Left ventricle myocardium superior (tissue), 1 donor: ENCODE measurements around the gene SMIM17. TPM values are rescaled to one million over a fixed set of nuclear protein-coding genes. Genes with fewer than 3 reads are reported as not detected.
"Not testable (repeated sequence)": the region's sequence is repeated elsewhere in the genome, so short reads cannot be mapped to it uniquely, and the experiment has no call there.

Experiments
- ATAC-seq: fragments of 200-7000 bp; cut with Tn5 transposase; one replicate; pipeline ENCODE4 v1.9.1; 2020; ENCODE audit warnings: mild to moderate bottlenecking, moderate library complexity
- DNase-seq: peaks from one replicate; pipeline ENCODE4 v3.0.0-alpha.2; 2020
- intact Hi-C: fragments of 100-400 bp; cut with micrococcal nuclease; formaldehyde crosslinking; loops from one replicate; pipeline ENCODE4 v1.11.0; 2022
- total RNA-seq: library from RNA; stranded (reverse); fragmentation: NEBNext Ultra II Directional; extraction: Animal tissue kit (Norgen Biotek cat#: 25700); gene quantifications from one replicate; pipeline ENCODE4 v1.2.1, GENCODE V29; 2021
- donor health status: DM: no; HTN: yes; CAD: no; lungs with severe emphysema.

SMIM17 gene
- total RNA-seq, 1 donor from 2014 or later = not detected

DNA sequence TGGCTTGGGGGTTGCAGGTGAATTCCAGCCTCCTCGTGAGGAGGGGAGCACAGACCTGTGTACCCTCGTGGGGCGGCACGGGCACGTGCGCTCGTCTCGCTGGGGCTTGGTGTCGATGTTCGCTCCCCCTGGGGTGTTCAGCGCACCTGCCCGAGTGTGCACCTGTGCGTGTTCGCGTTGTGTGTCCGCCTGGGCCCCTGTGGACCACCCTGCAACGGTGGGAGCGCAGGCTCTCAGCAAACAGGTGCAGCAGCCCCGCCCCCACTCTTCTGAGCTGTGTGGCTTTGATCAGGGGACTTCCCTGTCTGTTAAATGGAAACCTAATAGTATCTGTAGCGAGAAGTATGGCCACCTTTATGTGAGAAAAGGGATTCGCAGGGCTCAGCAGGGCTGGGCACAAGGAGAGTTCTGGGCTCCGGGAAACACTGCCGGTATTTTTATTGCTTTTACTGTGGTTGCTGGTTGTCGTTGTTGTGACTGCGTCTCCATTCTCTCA is 549 bp downstream of the SMIM17 start:
- ATAC-seq = no peak
- intact Hi-C loops = no loop called here
- DNase-seq = no peak

DNA sequence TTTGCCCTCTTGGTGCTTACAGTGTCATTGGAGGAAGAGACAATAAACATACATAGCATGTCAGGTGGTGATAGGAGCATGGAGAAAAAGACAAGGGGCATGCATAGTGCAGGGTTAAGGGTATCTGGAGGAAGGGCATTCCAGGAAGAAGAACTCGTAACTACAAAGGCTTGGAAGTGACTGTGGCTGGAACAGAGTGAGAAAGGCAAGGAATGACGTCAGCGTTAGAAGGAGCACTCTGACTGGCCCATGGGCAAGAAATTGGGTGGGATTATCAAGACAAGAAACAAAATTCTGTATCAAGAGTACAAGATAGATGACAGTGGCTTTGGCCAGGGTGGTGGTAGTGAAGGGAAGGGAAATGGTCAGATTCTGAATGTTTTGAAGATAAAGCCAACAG is 11.2 kb downstream of the SMIM17 start:
- intact Hi-C loops = no loop called here
- no peak for ATAC-seq

DNA sequence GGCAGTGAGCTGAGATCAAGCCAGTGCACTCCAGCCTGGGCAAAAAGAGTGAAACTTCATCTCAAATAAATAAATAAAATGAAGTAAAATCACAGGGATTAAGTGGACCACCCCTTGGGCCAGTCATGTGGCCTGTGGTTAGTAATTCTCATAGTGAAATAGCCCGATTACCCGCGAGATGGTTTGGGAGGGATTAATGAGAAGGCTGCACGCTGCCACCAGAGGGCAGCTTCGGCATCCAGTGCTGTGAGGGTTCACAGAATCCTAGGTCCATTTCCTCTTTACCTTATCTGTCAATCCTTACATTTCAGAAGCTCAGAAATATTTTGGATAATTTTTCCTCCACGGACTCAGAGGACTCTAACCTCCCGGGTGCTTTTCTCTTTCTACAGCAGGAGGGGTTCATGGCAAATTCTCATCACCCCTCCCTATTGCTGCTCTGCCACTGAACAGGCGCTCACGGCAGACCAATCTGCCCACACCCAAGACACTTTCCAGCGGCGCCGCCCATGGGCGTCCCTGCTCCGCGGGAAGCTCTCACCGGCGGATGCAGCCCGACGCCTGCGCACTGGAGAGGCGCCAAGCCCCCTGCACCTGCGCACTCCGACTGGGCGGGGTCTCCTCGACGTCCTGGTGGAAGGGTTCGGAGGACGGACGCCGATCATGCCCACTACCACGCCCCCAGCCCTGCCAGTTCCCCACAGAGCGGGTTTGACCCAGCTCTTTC is 17.6 kb downstream of the SMIM17 start:
- DNase-seq (peak; percentile 54), ATAC-seq (peak; percentile 76)
- intact Hi-C loops = no loop called here

More for the DNA sequence above, 11.2 kb downstream of the SMIM17 start:
- DNase-seq = no peak

DNA sequence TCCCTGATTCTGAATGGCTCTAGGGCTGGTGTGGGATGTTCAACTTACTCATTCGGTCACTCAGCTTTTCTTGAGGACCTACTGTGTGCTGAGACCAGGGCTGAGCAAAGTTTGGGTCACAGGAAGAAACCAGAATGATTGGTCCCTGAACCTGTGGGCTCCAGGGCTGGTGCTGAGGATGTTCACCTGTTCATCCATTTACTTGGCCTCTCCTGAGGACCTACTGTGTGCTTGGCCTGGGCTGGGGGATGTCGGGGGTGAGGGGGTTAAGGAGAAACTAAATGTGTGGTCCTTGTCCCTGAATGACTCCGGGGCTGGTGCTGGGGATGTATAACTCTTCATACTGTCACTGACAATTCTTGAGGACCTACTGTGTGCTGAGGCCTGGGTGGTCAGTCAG is 18.3 kb downstream of the SMIM17 start:
- no peak for ATAC-seq
- no peak for DNase-seq
- intact Hi-C loops = no loop called here

DNA sequence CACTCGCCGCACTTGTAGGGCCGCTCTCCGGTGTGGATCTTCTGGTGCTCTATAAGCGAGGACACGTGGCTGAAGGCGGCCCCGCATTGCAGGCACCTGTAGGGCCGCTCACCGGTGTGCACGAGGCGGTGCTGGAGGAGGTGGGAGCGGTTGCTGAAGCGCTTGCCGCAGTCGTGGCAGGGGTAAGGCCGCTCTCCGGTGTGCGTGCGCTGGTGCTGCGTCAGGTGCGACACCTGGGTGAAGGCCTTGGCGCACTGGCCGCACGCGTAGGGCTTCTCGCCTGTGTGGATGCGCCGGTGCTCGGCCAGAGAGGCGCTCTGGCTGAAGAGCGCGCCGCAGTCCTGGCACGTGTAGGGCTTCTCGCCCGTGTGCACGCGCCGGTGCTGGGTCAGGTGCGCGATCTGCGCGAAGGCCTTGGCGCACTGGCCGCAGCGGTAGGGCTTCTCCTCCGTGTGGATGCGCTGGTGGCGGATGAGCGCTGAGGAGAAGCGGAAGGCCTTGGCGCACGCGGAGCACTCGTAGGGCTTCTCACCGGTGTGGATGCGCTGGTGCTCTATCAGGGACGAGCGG is 21.1 kb downstream of the SMIM17 start:
- DNase-seq (no peak), ATAC-seq (no peak)
- intact Hi-C loops = no loop called here

DNA sequence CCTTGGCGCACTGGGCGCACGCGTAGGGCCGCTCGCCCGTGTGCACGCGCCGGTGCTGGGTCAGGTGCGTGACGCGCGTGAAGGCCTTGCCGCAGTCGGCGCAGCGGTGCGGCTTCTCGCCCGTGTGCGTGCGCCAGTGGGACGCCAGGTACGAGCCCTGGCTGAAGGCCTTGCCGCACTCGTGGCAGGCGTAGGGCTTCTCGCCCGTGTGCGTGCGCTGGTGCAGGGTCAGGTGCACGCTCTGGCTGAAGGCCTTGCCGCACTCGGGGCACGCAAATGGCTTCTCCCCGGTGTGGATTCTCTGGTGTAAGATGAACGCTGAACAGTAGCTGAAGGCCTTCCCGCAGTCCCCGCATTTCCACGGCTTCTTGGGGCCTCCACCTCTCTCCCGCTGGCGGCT is 21.6 kb downstream of the SMIM17 start:
- DNase-seq (no peak), ATAC-seq (no peak)
- intact Hi-C loops = no loop called here

DNA sequence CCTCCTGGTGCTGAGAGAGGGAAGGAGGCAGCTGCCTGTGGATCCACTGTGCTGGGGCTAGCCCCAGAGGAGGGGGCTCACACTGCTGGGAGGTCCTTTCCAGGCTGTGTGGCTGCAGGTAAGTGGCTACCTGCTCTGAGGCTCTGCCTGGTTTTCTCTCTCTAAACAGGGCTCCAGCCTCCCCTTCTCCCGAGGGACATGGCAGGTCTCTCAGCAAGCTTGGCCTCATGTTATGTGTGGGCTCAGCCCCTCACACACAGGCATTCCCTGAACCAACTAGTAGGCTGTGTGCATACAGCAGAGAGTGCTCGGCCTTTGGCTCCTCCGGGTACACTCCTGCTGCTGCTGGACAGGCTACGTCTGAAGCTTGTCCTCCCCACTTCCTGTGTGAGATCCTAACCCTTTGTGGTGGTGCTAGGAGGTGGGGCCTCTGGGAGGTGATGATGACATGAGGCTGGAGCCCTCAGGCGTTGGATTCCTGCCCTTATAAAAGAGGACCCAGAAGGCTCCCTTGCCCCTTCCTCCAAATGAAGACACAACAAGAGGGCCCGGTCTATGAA is 24.4 kb downstream of the SMIM17 start:
- intact Hi-C loops = no loop called here
- DNase-seq (no peak), ATAC-seq (no peak)

DNA sequence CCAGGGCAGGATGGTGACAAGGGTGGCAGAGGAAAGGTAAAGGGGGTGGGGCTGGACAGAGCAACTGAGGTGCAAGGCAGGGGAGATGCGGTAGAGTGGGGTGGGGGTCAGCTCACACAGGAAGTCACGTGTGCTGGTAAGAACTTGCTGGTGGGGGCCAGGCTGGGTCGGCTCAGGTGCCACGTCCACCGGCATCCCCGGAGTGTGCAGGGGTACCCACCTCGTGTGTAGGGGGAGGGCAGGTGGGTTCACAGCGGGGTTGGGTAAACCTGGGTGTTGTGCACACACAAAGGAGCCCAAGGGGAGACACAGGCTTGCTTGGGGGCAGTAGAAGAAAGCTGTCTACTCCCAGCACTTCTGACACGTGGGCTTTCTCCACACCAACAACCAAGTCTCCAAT is 25.7 kb downstream of the SMIM17 start:
- intact Hi-C loops = no loop called here
- no peak for ATAC-seq

DNA sequence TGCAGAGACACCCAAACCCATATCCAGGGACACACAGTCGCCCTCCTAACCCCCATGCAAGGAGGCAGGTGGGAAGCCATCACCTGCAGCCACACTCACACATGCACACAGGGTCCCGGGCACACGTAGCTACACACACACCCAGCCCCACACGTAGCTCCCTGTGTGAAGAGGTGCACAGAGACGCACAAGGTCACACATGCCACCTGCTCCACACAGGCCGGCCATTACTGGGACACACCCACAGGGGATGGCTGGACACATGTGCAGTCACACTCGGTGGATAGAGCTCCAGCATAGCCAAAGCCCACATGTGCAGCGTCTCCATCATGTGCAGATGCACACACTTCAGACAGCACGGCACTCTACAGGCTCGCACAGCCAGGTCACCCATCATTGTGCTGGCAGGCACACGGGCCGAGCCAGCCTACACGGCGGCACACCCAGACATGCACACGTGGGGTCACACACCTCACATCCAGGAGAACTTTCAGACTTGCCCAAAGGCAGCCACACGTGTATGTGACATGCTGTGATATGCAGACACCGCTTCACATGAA is 27.5 kb downstream of the SMIM17 start:
- no peak for ATAC-seq
- intact Hi-C loops = no loop called here

More for the DNA sequence above, 25.7 kb downstream of the SMIM17 start:
- DNase-seq = no peak

DNA sequence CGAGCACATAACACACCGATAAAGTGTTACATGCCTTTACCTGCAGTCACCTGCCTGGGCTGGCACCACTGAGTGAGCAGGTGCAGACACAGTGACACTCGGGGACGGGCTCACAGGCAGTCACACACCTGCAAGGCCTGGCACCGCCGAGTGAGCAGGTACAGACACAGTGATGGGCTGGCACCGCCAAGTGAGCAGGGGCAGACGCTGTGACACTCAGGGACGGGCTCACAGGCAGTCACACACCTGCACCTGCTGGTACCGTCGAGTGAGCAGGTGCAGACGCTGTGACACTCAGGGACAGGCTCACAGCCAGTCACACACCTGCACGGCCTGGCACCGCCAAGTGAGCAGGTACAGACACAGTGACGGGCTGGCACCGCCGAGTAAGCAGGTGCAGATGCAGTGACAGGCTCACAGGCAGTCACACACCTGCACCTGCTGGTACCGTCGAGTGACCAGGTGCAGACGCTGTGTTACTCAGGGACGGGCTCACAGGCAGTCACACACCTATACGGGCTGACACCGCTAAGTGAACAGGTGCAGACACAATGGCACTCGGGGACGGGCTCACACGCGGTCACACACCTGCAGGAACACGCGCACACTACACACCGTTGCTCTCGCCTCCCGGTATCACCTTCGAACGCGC is 28.1 kb downstream of the SMIM17 start:
- ATAC-seq (peak; percentile 31), DNase-seq (peak; percentile 48)
- intact Hi-C loops = no loop called here

More for the DNA sequence above, 27.5 kb downstream of the SMIM17 start:
- DNase-seq = no peak

DNA sequence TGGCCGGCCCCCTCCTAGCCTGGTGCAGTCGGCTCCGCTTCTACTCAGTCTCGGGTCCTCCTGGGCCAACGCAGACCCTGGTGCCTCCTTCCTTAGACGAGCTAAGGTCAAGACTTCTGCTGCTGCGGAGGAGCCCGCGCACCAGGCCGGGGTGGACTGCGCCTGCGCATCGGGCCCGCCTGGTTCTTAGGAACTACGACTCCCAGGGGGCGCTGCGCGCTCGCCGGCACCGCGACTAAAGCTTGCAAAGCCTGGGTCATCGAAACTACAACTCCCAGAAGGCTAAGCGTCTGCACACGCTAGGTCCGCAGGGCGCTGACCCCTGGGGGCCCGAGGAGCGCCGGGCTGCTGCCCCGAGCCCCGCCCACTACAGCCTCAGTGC is 28.6 kb downstream of the SMIM17 start, which contains the start of gene ZNF835:
ZNF835 (minus strand) TSS at position 145 of the 382 bp plus-strand sequence. CDS start 6,559 bp downstream, outside the sequence.
- ATAC-seq = peak; percentile 98
- intact Hi-C loops = no loop called here
- DNase-seq = peak; percentile 100

DNA sequence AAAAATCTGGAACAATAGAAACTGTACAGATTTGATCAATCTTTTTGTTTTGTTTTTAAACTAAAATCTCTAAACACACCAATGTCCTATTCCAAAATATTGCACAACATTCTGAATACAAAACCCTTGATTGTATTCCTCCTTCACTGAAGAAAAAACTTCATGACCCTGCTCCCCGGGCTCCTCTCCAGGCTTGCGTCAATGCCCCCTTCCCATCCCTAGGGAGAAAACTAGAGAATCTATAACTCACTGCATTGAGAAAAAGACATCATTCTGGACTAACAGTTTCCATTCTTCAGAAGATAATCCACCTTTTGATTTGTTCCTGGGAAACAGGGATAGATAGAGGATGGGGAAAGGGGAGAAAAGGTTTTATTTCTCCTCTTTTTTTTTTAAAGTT is 29.7 kb downstream of the SMIM17 start:
- peak; percentile 70 for DNase-seq
- intact Hi-C loops = not testable (repeated sequence)
- peak; percentile 23 for ATAC-seq

DNA sequence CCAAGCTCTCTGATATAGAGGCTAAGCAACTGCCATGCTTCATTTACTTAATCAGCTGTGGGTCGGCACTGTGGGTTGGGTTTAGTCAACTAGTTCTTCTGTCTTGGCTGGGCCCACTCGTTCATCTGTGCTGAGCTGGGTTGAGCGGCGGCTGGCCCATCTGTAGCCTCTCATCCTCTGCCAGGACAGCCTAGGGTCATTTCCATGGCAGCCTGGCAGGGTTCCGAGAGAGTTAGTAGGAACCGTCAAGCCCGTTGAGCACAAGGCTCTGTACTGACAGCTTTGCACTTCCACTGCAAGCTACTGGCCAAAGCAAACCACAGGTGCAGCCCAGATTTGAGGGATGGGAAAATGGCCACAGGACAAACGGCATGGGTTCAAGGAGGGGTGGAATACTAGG is 35.2 kb downstream of the SMIM17 start:
- DNase-seq (no peak), ATAC-seq (no peak)
- intact Hi-C loops = no loop called here

DNA sequence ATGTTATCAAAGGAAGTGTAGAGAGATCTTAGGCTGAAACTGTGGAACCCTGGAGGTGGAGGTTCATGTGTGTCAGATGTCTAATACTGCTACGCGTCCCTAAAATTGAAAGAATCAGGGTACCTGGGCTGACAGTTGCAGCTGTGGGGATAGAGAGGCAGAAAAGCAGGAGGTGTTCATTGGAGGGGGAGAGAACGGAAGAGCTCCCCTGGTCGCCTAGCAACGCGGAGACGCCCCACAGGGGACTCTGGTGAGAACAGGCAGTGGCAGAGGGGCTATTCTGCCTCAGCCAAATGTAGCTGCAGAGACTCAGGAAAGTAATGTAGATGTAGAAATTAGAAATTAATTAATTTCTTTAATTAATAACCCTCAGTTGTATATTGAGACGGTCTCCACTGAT is 38.7 kb downstream of the SMIM17 start:
- no peak for DNase-seq
- ATAC-seq = no peak
- intact Hi-C loops = no loop called here

DNA sequence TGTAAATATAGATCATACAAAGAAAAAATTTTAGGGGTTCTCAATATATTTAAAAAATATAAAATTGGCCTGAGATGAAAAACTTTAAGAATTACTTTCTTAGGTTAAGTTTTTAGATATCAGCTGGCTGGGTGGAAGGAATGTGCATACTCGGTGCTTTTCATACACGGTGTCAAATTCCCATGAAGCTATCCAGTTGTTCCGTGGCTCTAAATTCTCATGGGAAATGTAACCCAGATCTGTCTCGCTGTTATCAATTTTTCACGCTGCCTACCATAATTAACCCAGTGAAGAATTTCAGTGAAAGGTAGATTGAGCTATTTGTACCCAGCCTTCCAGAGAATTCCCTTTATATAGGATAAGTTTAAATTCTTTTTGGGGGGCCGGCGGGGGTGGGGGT is 40.2 kb downstream of the SMIM17 start:
- DNase-seq (no peak), ATAC-seq (no peak)
- intact Hi-C loops = no loop called here

DNA sequence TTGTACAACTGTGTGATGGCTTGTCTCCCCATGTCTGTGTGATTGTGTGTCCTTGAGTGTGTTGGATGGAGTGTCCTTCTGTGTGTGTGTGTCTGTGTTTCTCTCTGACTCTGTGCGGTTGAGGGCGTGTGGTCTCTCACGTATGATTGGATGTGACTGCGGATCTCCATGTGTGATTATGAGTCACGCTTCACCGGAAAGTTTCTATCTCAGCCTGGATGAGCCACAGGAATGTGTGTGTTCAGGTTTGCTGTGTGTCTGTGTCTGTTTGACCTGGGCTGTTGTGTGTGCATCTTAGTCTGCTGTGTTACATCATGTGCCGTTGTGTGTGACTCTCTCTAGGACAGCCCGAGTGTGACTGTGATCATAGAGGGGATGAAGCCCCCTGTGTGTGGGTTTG is 44.1 kb downstream of the SMIM17 start:
- no peak for DNase-seq
- intact Hi-C loops = no loop called here

DNA sequence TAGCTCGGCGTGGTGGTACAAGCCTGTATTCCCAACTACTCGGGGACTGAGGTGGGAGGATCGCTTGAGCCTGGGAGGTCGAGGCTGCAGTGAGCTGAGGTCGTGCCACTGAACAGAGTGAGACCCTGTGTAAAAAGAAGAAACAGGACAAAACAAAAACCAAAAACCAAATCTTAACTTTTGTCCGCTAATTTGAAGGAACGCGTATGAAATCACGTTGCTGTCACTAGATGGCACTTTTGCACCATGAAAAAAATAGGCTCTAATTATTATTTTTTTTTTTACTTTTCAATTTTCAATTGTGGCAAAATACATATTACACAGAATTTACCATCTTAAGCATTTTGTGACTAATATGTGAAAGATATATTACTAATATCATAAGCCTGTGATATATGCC is 46.2 kb downstream of the SMIM17 start:
- no peak for ATAC-seq
- intact Hi-C loops = no loop called here
- no peak for DNase-seq

More for the DNA sequence above, 44.1 kb downstream of the SMIM17 start:
- ATAC-seq = no peak

DNA sequence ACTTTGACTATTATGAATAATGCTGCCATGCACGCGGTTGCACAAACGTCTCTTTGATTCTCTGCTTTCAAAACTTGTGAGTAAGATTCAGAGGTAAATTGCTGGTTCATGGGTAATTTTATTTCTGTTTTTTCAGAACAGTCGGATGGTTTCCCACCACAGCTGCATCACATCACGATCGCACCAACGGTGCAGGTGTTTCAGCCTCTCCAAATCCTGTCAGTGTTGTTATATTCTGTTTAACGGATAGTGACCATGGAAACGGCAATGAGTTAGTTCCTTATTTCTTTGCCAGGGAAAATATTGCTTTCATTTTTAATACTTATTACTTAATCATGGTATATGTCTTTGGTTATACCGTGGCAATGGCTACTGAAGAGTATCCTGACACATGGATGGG is 47.7 kb downstream of the SMIM17 start:
- ATAC-seq (no peak), DNase-seq (no peak)
- intact Hi-C loops = no loop called here

DNA sequence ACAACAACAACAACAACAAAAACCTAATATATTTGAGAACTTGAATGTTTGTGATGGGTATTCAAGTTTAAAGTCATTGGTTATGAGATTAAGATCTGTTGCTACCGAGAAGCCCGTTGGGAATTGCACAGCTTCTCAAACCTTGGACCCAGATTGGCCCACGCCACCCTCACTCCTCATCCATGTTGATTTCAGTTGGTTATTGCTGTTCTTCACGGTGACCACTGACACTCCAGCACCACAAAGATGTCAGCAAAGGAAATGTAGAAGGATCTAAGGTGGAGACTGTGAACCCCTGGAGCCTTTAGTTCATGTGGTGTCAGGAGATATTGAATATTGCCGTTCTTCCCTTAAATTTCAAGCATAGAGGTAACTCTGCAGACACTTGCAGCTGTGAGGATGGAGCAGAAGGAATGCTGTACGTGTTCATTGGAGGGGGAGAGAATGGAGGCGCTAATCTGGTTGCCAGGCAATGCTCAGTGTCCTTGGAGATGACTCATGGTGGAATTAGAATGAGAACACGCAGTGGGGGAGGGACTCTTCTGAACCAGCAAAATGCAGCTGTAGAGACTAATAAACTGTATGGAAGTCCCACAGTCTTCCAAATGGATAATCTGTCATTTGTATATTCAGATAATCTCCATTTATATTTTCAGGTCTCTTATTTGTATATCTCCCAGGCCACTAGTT is 49.4 kb downstream of the SMIM17 start:
- no peak for DNase-seq

More for the DNA sequence above, 49.4 kb downstream of the SMIM17 start:
- ATAC-seq = peak; percentile 62
- intact Hi-C loops = no loop called here
